Suprapubic skin (tissue), 4 donors: ENCODE data around the gene WFDC1.

Source experiments
- EP300 ChIP-seq: sonication (generic); formaldehyde crosslinking; IDR thresholded peaks from one replicate; pipeline ENCODE4 v1.6.1; 2017; ENCODE audit warnings: antibody characterized with exemption
- POLR2AphosphoS5 ChIP-seq, 3 donors: sonication (generic); formaldehyde crosslinking; IDR thresholded peaks; one replicate each; pipeline ENCODE4 v1.6.1; 2017; ENCODE audit warnings: antibody characterized with exemption in 3 of 3
- TF ChIP-seq, protein P1 (sequence below), 2 donors: fragments of 200-600 bp in 1 of 2; fragments of 450-650 bp in 1 of 2; sonication (generic) in 1 of 2; IDR thresholded peaks; one replicate each; pipeline ENCODE4 v1.5.1; 2016 to 2019; ENCODE audit warnings: antibody characterized with exemption in 2 of 2, mild to moderate bottlenecking in 1 of 2, moderate library complexity in 1 of 2

DNA sequence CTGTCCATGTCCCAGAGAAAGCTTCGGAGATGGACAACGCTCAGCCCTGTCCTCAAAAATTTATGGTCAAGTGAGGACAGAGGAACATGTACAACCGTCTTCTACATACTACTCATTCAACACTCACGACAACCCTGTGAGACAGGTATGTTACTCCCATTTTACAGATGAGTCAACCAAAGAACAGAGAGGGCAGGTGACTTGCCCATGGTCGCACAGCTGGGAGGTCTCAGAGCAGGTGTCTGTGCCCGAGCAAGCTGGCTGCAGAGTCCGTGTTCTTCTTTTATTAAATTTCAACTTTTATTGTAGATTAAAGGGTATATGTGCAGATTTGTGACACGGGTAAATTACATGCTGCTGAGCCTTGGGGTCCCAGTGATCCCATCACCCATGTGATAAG is 5.8 kb upstream of the WFDC1 start:
- TF ChIP-seq, protein P1, sequence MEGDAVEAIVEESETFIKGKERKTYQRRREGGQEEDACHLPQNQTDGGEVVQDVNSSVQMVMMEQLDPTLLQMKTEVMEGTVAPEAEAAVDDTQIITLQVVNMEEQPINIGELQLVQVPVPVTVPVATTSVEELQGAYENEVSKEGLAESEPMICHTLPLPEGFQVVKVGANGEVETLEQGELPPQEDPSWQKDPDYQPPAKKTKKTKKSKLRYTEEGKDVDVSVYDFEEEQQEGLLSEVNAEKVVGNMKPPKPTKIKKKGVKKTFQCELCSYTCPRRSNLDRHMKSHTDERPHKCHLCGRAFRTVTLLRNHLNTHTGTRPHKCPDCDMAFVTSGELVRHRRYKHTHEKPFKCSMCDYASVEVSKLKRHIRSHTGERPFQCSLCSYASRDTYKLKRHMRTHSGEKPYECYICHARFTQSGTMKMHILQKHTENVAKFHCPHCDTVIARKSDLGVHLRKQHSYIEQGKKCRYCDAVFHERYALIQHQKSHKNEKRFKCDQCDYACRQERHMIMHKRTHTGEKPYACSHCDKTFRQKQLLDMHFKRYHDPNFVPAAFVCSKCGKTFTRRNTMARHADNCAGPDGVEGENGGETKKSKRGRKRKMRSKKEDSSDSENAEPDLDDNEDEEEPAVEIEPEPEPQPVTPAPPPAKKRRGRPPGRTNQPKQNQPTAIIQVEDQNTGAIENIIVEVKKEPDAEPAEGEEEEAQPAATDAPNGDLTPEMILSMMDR (IDR thresholded peaks at IDR 0.05) = no peak
- TF ChIP-seq EP300 (no peak), POLR2AphosphoS5 (IDR thresholded peaks at IDR 0.05) (no peak)
